GM13977 (cell line): ENCODE measurements around the gene SHFL.

Source experiments
- DNase-seq: peaks from one replicate; pipeline ENCODE4 v3.0.0; 2012; ENCODE audit warnings: low spot score
- CTCF ChIP-seq: IDR thresholded peaks from 2 replicates; pipeline ENCODE4 v1.5.1; 2012; ENCODE audit warnings: mild to moderate bottlenecking, control low read depth; ENCODE audit not compliant: insufficient read depth; ENCODE audit errors: extremely low read depth, missing control alignments
- in situ Hi-C: fragments of 300-500 bp; cut with MboI; formaldehyde crosslinking; loops from one replicate; pipeline ENCODE4 v1.12.0; 2022; ENCODE audit warnings: low sequenced_read_pairs, low pct_unique_long_range_greater_than_20kb, mixed read lengths, inconsistent platforms; ENCODE audit not compliant: unreplicated experiment

Gene SHFL

GRCh38 chr19:10136936-10137335, 50.8 kb downstream of the SHFL start:
- in situ Hi-C loops: no loop called here
- TF ChIP-seq CTCF: no peak
- DNase-seq: no peak

GRCh38 chr19:10137751-10138682, 51.9 kb downstream of the SHFL start:
- DNase-seq: no peak
- in situ Hi-C loops: no loop called here
- TF ChIP-seq CTCF: no peak

- in situ Hi-C loops: no loop called here
- no peak for TF ChIP-seq CTCF
- DNase-seq: no peak
Observed at GRCh38 chr19:10138879-10139795, 53.0 kb downstream of the SHFL start.

- no peak for DNase-seq
- in situ Hi-C loops: no loop called here
- TF ChIP-seq CTCF: no peak
Observed at GRCh38 chr19:10139952-10140351, 53.8 kb downstream of the SHFL start.

- TF ChIP-seq CTCF: no peak
- no peak for DNase-seq
- in situ Hi-C loops: no loop called here
Observed at GRCh38 chr19:10141479-10141878, 55.4 kb downstream of the SHFL start.

- in situ Hi-C loops: no loop called here
- no peak for TF ChIP-seq CTCF
Observed at GRCh38 chr19:10141973-10142372, 55.9 kb downstream of the SHFL start.

More at GRCh38 chr19:10141973-10142372, 55.9 kb downstream of the SHFL start:
- no peak for DNase-seq
